Measurements from ENCODE around the gene SNX30. TPM values are rescaled to one million over a fixed set of nuclear protein-coding genes. Genes with fewer than 3 reads are reported as not detected.

SNX30 gene
- polyA plus RNA-seq, 1 of the 3 experiments (the other 2 are of a cell fraction) = 2.7 TPM

DNA sequence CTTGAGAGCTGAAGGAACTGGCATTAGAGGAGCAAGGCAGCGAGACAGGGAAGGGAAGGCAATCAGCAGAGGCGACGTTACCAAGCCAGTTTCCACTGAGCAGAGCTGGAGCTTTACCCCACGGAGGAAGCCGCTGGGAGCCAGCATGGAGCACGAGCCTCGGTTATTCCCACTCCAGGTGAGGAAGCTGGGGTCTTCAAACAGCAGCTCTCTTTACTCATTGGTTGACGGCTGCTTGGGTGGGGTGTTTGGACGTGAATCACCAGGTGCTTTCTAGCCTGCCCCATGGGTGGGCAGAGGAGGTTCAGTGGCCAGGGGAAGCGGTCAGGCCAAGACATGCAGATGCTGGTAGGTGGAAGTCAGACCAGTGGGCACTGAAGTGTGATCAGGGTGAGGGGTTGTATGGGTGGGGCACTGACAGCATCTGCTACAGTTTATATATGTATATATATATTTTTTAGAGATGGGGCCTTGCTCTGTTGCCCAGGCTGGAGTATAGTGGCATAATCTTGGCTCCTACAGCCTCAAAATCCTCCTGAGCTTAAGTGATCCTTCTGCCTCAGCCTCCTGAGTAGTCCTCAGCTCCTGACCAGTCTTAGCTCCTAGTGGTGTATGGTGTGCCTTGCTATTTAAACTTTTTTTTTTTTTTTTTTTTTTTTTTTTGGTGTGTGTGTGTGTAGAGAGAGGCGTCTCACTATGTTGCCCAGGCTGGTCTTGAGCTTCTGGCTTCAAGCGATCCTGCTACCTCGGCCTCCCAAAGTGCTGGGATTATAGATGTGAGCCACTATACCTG is 12.4 kb downstream of the SNX30 start:
- H3K9me3 ChIP-seq = no peaks in the 10 kb centered on the region
- no peaks in the 10 kb centered on the region for H3K9me2 ChIP-seq
- H3K4me2 ChIP-seq = no peak overlapping the region
- H3K36me3 ChIP-seq (replicated peaks in 1 of 2; ENCODE audit: control insufficient read depth in 1 of 2, insufficient read depth in 2 of 2, low read length in 1 of 2) = no peaks in the 10 kb centered on the region
- no peaks in the 10 kb centered on the region for H3F3A ChIP-seq (replicated peaks; ENCODE audit: insufficient read depth)
- POLR2A ChIA-PET = no interaction called here
- H4K20me1 ChIP-seq (ENCODE audit: insufficient read depth) = no peaks in the 10 kb centered on the region
- no peak overlapping the region for H3K4me3 ChIP-seq (ENCODE audit: low read depth in 2 of 2, low read length in 1 of 2)
- H3K27ac ChIP-seq (ENCODE audit: low read depth in 2 of 2, low read length in 1 of 2) = no peak overlapping the region
- no peak for DNase-seq
- CTCF ChIA-PET = interaction anchor here (1.3 to 1.4 kb wide), 2 partner anchors 12 to 14 kb away, joined by 3 to 4 read pairs; partner anchors contain the start of gene SNX30
- H3K79me2 ChIP-seq (ENCODE audit: insufficient read depth) = peaks cover 4% of the 10 kb centered on the region; the same call in 1 of the 2 replicates
- no peaks in the 10 kb centered on the region for H3K27me3 ChIP-seq (ENCODE audit: insufficient read depth)
- TF ChIP-seq EZH2phosphoT487 (IDR thresholded peaks at IDR 0.05; ENCODE audit: borderline replicate concordance, low read depth) (no peak), NFIC (IDR thresholded peaks at IDR 0.05; ENCODE audit: borderline replicate concordance) (no peak), JUND (IDR thresholded peaks at IDR 0.05) (no peak), POLR2AphosphoS5 (IDR thresholded peaks at IDR 0.05; ENCODE audit: low read depth, low read length) (no peak), NRF1 (IDR thresholded peaks at IDR 0.05; ENCODE audit: low read depth, low read length) (no peak), GABPA (IDR thresholded peaks at IDR 0.05; ENCODE audit: low read depth) (no peak), GATA2 (CRISPR knock-in tag; IDR thresholded peaks at IDR 0.05) (no peak), RFX5 (IDR thresholded peaks at IDR 0.05; ENCODE audit: low read length) (no peak), CHD2 (IDR thresholded peaks at IDR 0.05; ENCODE audit: low read length, partially characterized antibody) (no peak), SIN3A (IDR thresholded peaks at IDR 0.05; ENCODE audit: borderline replicate concordance, low read depth, low read length) (no peak), TEAD4 (IDR thresholded peaks at IDR 0.05; ENCODE audit: borderline replicate concordance, insufficient read depth) (no peak), TAF1 (IDR thresholded peaks at IDR 0.05; ENCODE audit: borderline replicate concordance, low read depth, low read length) (no peak), ELF1 (IDR thresholded peaks at IDR 0.05) (no peak)
- TF ChIP-seq, protein P1, sequence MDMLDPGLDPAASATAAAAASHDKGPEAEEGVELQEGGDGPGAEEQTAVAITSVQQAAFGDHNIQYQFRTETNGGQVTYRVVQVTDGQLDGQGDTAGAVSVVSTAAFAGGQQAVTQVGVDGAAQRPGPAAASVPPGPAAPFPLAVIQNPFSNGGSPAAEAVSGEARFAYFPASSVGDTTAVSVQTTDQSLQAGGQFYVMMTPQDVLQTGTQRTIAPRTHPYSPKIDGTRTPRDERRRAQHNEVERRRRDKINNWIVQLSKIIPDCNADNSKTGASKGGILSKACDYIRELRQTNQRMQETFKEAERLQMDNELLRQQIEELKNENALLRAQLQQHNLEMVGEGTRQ (IDR thresholded peaks at IDR 0.05; ENCODE audit: borderline replicate concordance, low read depth, low read length) = no peak
- no peaks in the 10 kb centered on the region; a peak in 1 of 4 replicates for H3K4me1 ChIP-seq (ENCODE audit: control insufficient read depth in 1 of 2, insufficient read depth in 2 of 2, low read depth in 1 of 2, low read length in 1 of 2)
- H2AFZ ChIP-seq (ENCODE audit: low read depth) = no peak overlapping the region
- 91% methylated on average over 12 of the region's 13 CpGs for WGBS (ENCODE audit: low lambda C conversion rate)
- no peak overlapping the region for H3K9ac ChIP-seq

DNA sequence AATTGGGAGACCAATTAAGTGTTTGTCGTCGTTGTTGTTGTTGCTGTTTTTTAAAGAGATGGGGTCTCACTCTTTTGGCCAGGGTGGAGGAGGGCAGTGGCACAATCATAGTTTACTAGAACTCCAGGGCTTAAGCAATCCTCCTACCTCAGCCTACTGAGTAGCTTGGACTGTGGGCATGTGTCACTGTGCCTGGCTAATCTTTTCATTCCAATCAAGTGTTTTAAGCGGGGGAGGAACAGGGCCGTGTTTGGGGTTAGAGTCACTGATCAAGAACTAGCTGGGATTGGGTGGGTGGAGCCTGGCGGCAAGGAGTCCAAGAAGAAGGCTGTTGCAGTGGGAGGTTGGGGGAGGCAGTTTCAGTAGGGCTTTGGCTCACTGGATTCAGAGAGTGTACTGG is 13.8 kb downstream of the SNX30 start:
- Histone ChIP-seq H3K4me2 (no peak overlapping the region), H3K27ac (ENCODE audit: low read depth in 2 of 2, low read length in 1 of 2) (no peak overlapping the region), H2AFZ (ENCODE audit: low read depth) (no peak overlapping the region), H3K9ac (no peak overlapping the region), H4K20me1 (ENCODE audit: insufficient read depth) (no peaks in the 10 kb centered on the region), H3K36me3 (replicated peaks in 1 of 2; ENCODE audit: control insufficient read depth in 1 of 2, insufficient read depth in 2 of 2, low read length in 1 of 2) (no peaks in the 10 kb centered on the region), H3K9me2 (no peaks in the 10 kb centered on the region), H3K4me3 (ENCODE audit: low read depth in 2 of 2, low read length in 1 of 2) (no peak overlapping the region), H3K27me3 (ENCODE audit: insufficient read depth) (no peaks in the 10 kb centered on the region), H3F3A (replicated peaks; ENCODE audit: insufficient read depth) (no peaks in the 10 kb centered on the region), H3K4me1 (ENCODE audit: control insufficient read depth in 1 of 2, insufficient read depth in 2 of 2, low read depth in 1 of 2, low read length in 1 of 2) (no peaks in the 10 kb centered on the region; a peak in 1 of 4 replicates), H3K79me2 (ENCODE audit: insufficient read depth) (peaks cover 4% of the 10 kb centered on the region; the same call in 1 of the 2 replicates), H3K9me3 (no peaks in the 10 kb centered on the region)
- TF ChIP-seq YY1 (IDR thresholded peaks at IDR 0.05; ENCODE audit: low read depth) = no peak
- no peak for TF ChIP-seq GABPA (IDR thresholded peaks at IDR 0.05; ENCODE audit: low read depth)
- TF ChIP-seq, protein P2, sequence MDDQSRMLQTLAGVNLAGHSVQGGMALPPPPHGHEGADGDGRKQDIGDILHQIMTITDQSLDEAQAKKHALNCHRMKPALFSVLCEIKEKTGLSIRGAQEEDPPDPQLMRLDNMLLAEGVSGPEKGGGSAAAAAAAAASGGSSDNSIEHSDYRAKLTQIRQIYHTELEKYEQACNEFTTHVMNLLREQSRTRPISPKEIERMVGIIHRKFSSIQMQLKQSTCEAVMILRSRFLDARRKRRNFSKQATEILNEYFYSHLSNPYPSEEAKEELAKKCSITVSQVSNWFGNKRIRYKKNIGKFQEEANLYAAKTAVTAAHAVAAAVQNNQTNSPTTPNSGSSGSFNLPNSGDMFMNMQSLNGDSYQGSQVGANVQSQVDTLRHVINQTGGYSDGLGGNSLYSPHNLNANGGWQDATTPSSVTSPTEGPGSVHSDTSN (IDR thresholded peaks at IDR 0.05) = no peak
- no peak for TF ChIP-seq EZH2phosphoT487 (IDR thresholded peaks at IDR 0.05; ENCODE audit: borderline replicate concordance, low read depth)
- no peak for TF ChIP-seq GATA2 (CRISPR knock-in tag; IDR thresholded peaks at IDR 0.05)
- POLR2A ChIA-PET = no interaction called here
- DNase-seq = no peak
- 88% methylated on average over 5 of the region's 5 CpGs for WGBS (ENCODE audit: low lambda C conversion rate)
- CTCF ChIA-PET = interaction anchor here (1.1 to 1.5 kb wide), 4 partner anchors 9 to 80 kb away, joined by 3 to 4 read pairs (median 3); no protein-coding TSS in a partner anchor

All from SK-N-SH (cell line).